HG02623 (cell line): ENCODE results near the gene SLC26A1.

ENCODE experiments used
- ATAC-seq: cut with Tn5 transposase; IDR thresholded peaks from one replicate; pipeline ENCODE4 v1.9.1; 2021; ENCODE audit warnings: moderate library complexity; ENCODE audit not compliant: unreplicated experiment

Gene SLC26A1, protein sequence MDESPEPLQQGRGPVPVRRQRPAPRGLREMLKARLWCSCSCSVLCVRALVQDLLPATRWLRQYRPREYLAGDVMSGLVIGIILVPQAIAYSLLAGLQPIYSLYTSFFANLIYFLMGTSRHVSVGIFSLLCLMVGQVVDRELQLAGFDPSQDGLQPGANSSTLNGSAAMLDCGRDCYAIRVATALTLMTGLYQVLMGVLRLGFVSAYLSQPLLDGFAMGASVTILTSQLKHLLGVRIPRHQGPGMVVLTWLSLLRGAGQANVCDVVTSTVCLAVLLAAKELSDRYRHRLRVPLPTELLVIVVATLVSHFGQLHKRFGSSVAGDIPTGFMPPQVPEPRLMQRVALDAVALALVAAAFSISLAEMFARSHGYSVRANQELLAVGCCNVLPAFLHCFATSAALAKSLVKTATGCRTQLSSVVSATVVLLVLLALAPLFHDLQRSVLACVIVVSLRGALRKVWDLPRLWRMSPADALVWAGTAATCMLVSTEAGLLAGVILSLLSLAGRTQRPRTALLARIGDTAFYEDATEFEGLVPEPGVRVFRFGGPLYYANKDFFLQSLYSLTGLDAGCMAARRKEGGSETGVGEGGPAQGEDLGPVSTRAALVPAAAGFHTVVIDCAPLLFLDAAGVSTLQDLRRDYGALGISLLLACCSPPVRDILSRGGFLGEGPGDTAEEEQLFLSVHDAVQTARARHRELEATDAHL

GRCh38 chr4:993111-994029, at the start of gene SLC26A1:
TSS of gene SLC26A1 (minus strand) at chr4:993404. CDS start at chr4:991703, 1,701 bp downstream.
- ATAC-seq = no peak

DNA sequence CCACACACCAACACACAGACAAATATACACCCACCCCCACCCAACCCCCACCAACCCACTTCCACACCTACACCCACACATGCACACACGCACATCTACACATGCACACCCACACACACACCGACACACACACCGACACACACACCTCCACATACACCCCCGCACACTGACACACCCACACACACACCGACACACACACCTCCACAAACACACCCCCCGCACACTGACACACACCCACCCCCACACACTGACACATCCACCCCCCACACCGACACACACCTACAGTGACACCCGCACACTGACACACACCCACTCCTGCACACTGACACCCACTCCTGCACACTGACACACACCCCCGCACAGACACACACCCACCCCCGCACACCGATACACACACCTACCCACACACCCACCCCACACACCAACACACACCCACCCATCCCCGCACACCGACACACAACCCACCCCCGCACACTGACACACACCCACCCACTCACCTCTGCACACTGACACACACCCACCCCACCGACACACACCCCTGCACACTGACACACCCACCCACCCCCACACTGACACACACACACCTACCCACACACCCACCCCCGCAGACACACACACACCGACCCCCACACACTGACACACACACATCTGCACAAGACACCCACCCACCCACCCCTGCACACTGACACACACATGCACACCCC, 49.3 kb upstream of the SLC26A1 start:
- ATAC-seq = no peak

DNA sequence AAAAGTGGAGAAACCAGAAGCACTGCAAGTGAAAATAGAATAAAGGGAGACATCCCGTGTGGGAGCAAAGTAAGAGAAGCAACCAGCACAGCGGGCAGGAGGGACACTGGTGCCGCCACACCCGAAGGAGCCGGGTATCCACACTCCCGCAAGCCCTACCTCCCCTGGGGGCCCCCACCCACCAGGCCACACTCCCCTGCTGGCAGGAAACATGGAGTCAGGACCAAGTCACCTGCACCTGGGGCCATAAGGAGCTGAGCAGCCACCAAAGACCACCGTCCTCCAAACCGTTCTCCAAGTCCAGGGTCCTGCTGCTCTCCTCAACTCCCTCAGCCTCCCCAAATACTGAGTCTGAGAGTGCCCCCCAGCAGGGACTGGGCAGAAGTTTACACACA, 48.7 kb upstream of the SLC26A1 start:
- no peak for ATAC-seq

- no peak for ATAC-seq
These were observed 48.1 kb upstream of the SLC26A1 start for GRCh38 chr4:1041147-1041935.

DNA sequence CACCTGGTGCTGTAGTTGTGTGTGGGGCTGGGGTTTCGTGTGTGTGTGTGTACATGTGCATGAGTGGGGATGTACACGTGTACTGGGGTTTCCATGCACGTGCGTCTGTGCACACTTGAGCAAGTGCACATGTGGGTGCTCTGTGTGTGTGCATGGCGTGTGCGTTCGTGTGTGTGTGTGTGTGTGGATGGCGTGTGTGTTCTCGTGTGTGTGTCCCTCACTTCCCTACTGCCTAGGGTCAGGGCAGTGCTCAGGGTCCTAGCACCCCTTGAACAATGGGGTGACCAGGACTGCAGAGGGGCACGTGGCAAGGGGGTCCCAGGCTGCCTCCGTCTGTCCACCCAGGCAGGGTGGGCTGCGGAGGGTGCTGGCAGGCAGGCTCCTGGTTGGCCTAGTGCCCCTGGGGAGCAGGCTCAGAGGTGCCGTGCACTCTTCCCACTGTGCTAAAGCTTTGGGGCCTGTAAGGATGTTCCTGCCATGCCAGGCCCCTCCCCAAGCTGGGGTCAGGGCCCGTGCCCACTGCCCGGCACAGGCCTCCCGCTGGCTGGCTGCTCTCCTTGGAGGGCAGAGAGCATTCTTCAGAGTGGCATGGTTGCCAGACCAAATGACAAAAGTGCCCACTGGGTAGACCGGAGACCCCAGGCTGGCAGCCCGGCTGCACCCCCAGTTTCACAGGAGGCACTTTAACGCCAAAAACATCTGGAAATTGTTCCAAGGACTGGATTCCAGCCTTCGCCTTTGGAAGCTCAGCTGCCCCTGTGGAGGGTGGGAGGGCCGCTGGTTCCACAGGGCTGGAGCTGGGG, 47.3 kb upstream of the SLC26A1 start:
- no peak for ATAC-seq

DNA sequence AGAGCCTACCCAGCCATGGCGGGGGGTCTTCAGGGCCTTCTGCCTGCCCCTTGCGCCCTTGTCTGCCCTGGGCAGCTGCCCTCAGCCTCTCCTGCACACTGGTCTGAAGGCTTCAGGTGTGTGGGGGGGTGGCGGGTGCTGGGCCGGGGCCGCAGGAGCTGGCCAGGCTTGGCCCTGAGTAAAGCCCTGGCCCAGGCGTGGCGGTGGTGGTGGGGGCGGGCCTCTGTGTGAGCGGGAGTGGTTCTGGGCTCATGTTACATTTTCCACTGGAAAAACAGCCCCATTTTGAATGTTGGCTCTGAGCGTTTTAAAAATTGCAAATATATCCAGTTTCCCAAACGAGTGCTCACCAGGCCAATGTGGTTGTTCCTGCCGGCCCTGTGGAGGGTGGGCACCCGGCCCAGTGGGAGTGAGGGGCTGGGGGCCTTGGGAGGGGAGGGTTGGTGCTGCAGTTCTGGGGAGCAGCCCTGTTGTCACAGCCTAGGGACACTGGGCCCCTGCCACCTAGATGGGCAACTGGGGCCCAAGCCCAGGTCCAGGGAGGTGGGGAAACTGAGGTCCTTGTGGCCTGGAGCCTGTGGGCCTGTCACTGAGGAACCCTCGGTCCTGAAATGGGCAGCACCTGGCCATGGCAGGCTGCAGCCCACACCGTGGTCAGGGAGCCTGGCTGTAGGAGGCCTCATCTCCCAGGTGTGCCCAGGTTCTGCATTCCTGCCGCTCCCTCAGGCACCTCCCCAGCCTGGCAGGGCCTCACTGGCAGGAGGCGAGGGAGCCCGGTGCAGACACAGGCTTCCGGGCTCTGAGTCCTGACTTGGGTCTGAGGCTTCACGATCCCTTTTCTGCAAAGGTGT, 46.5 kb upstream of the SLC26A1 start:
- ATAC-seq = no peak

GRCh38 chr4:1038948-1039492, 45.8 kb upstream of the SLC26A1 start:
- no peak for ATAC-seq

DNA sequence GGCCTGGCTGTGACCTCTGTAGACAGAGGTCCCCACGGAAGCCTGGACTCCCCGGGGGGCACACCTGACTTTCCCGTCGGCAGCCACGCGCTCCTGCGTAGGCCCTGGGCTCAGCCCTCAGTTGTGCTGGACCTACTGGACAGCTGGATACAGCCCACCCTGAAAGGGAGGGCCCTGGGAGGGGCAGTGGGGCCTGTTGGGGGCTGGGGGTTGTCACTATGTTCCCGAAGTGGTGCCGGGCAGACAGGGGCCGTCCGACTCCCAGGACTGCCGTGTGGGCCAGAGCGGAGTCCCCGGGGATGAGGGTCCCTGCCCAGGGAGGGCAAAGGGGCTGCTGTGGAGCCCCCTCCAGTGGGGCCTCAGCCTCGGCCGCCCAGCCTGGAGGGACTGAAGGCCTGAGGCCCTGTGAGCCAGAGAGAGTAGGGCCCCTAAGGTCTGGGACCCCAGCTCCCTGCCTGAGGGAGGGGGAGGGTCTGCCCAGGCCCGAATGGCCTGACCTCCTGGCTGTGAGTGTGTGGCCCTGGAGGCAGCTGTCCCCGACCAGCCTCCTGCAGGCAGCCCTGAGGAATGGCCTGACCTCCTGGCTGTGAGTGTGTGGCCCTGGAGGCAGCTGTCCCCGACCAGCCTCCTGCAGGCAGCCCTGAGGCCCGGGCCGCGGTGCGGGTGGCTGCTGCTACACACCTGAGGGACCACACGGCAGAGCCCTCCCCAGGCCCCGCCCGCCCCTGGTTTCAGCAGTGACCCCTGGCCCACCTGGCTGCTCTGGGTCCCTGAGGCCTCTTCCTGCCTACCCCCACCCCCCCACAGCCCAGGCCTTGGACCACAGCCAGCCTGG, 44.0 kb upstream of the SLC26A1 start:
- ATAC-seq = no peak

GRCh38 chr4:1036095-1036494, 42.9 kb upstream of the SLC26A1 start:
- ATAC-seq = no peak

GRCh38 chr4:1035510-1035909, 42.3 kb upstream of the SLC26A1 start:
- no peak for ATAC-seq

DNA sequence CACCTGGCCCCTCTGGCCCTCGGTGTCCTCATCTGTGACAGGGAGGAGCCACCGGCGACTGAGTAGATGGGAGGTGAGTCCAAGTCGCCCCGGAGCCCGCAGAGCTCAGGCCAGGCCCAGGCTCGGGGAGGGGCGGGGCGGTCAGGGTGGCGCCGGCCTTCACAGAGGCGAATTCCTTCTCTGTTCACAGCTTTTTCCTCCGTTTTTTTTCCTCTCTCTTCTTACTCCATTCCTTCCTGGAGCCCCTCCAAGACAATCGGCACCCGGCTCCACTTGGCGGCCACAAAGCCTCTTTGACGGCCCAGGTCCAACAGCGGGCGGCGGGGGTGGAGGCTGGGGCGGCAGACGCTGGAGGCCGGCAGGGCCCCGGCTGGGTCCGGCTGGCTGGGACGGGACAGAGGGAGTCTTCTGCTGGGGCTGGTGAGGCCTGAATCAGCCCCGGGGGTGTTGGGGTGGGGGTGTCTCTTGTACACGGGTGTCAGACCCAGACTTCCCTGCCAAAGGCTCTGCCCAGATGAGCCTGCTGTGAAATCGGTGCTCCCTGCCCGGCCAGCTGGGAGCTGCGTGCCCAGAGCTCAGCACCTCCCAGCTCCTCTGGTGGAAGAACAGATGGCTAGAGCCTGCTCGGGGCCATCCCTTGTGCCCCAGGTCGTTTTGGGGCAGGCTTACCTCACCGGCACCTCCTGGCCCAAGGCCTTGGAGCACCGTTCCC, 40.8 kb upstream of the SLC26A1 start:
- no peak for ATAC-seq

DNA sequence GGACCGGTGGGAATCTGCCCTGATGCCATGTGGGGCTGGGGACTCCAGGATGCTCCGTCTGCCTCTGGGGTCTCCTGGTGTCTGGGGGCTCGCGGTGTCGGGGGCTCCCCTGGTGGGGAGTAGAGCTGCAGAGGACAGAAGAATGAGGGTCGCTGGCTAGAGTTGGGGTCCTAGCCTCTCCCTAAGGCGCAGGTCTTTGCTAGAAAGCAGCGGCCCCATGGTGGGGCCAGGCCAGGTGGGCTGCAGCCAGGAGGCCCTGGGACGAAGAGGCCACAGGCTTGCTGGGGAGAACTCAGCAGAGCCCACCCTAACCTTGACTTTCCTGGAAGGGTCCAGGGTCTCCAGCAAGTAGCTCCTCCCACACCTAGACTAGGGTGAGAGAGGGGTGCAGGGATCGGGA, 39.7 kb upstream of the SLC26A1 start:
- ATAC-seq = no peak

- no peak for ATAC-seq
These were observed 39.0 kb upstream of the SLC26A1 start for GRCh38 chr4:1031956-1032795.

- ATAC-seq = no peak
These were observed 38.1 kb upstream of the SLC26A1 start for GRCh38 chr4:1031346-1031745.

DNA sequence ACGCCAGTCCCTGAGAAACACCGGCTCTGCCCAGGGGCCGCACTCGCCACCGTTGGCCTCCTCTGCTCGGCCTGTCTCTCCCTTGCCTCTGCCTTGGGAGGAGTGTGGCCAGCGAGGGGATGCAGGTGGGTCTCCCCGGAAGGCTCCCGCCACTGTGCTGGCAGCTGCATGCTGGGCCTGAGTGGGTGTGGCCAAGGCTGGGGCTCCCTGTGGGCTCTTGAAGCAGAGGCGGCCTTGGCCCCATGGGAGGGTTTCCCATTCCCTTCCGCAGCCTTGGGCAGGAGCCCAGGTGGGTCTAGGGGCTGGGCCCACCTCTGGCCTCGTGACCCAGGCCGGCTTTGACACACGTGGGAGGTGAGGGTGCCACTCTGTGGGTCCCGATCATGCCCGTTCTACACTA, 37.4 kb upstream of the SLC26A1 start:
- no peak for ATAC-seq

GRCh38 chr4:1030031-1030430, 36.8 kb upstream of the SLC26A1 start:
- ATAC-seq = no peak
